WERI-Rb-1 (cell line): ENCODE data around the gene C19orf18.

Experiments used
- DNase-seq: peaks from one replicate; pipeline ENCODE4 v3.0.0-alpha.2; 2020
- H3K27ac ChIP-seq: fragments of 250-450 bp; sonication (Bioruptor Pico); 2 replicates; pipeline ENCODE4 v1.5.1; 2020; ENCODE audit warnings: mild to moderate bottlenecking, moderate library complexity
- H3K27me3 ChIP-seq: fragments of 250-450 bp; sonication (Bioruptor Pico); 2 replicates; pipeline ENCODE4 v1.5.1; 2021; ENCODE audit warnings: mild to moderate bottlenecking, low read depth, moderate library complexity; ENCODE audit not compliant: insufficient read depth, severe bottlenecking
- H3K36me3 ChIP-seq: fragments of 250-450 bp; sonication (Bioruptor Pico); 2 replicates; pipeline ENCODE4 v1.5.1; 2020; ENCODE audit warnings: mild to moderate bottlenecking, moderate library complexity
- H3K4me3 ChIP-seq: 2 replicates; pipeline ENCODE4 v1.5.1; 2011; ENCODE audit warnings: low read depth, mild to moderate bottlenecking, control low read depth, low read length
- H3K9me3 ChIP-seq: fragments of 250-450 bp; sonication (Bioruptor Pico); 2 replicates; pipeline ENCODE4 v1.5.1; 2021; ENCODE audit warnings: mild to moderate bottlenecking, moderate library complexity; ENCODE audit not compliant: severe bottlenecking
- TF ChIP-seq, protein P1 (sequence below): IDR thresholded peaks from 2 replicates; pipeline ENCODE4 v1.5.1; 2011; ENCODE audit warnings: low read depth, mild to moderate bottlenecking, control low read depth, inconsistent platforms, low read length

C19orf18 gene

GRCh38 chr19:58002384-58003173 is 28.2 kb upstream of the C19orf18 start, which contains the start of gene ZNF606:
Gene ZNF606, minus strand, starts transcription at chr19:58002820. Its CDS starts 1,501 bp downstream, at chr19:58001319.
- Histone ChIP-seq H3K27me3 (no peaks in the 10 kb centered on the region), H3K4me3 (peak within 1 kb of the TSS; percentile 99), H3K9me3 (no peaks in the 10 kb centered on the region), H3K27ac (peak within 1 kb of the TSS; percentile 96), H3K36me3 (peaks cover 82% of the 10 kb centered on the region)
- TF ChIP-seq, protein P1, sequence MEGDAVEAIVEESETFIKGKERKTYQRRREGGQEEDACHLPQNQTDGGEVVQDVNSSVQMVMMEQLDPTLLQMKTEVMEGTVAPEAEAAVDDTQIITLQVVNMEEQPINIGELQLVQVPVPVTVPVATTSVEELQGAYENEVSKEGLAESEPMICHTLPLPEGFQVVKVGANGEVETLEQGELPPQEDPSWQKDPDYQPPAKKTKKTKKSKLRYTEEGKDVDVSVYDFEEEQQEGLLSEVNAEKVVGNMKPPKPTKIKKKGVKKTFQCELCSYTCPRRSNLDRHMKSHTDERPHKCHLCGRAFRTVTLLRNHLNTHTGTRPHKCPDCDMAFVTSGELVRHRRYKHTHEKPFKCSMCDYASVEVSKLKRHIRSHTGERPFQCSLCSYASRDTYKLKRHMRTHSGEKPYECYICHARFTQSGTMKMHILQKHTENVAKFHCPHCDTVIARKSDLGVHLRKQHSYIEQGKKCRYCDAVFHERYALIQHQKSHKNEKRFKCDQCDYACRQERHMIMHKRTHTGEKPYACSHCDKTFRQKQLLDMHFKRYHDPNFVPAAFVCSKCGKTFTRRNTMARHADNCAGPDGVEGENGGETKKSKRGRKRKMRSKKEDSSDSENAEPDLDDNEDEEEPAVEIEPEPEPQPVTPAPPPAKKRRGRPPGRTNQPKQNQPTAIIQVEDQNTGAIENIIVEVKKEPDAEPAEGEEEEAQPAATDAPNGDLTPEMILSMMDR, result no peak
- peak; percentile 82 for DNase-seq

DNA sequence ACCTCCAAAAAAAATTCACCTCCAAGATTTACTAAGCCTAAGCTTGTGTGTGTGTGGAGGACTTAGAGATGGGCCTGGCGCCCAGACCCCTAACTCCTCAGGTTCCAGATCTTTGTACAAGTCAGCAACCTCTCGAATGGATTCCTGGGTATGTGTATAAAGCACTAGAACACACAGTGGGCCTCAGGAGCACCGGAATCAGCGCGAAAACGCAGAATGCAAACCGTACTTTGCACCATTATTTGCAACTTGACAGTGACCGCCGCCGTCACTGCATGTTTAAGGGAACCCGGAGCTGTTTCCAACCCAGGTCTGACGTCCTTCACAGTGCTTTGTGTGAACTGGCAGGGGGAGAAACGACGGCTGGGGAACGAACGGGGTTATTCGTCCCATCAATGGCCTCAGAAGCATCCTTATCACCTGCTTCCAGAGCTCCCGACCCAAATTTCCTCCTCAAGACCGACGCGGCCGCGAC is 27.6 kb upstream of the C19orf18 start:
- peak overlapping the region; percentile 99 for H3K4me3 ChIP-seq
- H3K27me3 ChIP-seq, result no peaks in the 10 kb centered on the region
- no peak for DNase-seq
- H3K27ac ChIP-seq, result peak overlapping the region; percentile 96
- H3K9me3 ChIP-seq, result no peaks in the 10 kb centered on the region
- TF ChIP-seq, protein P1, result no peak
- peaks cover 82% of the 10 kb centered on the region for H3K36me3 ChIP-seq

- no peak for DNase-seq
- Histone ChIP-seq H3K27me3 (no peaks in the 10 kb centered on the region), H3K36me3 (peaks cover 81% of the 10 kb centered on the region), H3K4me3 (no peak overlapping the region), H3K9me3 (no peaks in the 10 kb centered on the region), H3K27ac (no peak overlapping the region)
- TF ChIP-seq, protein P1, result no peak
These were observed 26.3 kb upstream of the C19orf18 start for GRCh38 chr19:58000677-58001076.

DNA sequence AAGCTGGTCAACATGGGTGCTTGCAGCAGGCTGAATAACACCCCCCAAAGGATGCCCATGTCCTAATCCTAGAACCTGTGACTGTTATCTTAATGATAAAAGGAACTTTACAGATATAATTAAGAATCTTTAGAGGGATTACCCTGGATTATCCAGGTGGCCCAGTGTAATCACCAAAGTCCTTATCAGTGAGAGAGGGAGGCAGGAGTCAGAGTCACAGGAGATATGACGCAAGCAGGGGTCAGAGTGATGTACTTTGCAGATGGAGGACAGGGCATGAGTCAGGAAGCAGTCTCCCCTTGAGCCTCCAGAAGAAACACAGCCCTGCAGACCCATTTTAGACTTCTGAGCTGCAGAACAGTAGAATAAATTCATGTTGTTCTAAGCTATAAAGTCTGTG is 18.5 kb upstream of the C19orf18 start:
- 0 out of 2 replicates have a peak overlapping the region, but pooled peaks have one; percentile 9 for H3K27ac ChIP-seq
- no peaks in the 10 kb centered on the region for H3K27me3 ChIP-seq
- H3K4me3 ChIP-seq, result no peak overlapping the region
- TF ChIP-seq, protein P1, result no peak
- peaks cover 87% of the 10 kb centered on the region for H3K36me3 ChIP-seq
- H3K9me3 ChIP-seq, result peaks cover 17% of the 10 kb centered on the region
- peak; percentile 55 for DNase-seq

GRCh38 chr19:57978586-57979289 is 4.4 kb upstream of the C19orf18 start:
- TF ChIP-seq, protein P1, result no peak
- Histone ChIP-seq H3K27ac (no peak overlapping the region), H3K36me3 (peaks cover 78% of the 10 kb centered on the region), H3K4me3 (no peak overlapping the region), H3K27me3 (no peaks in the 10 kb centered on the region), H3K9me3 (peaks cover 68% of the 10 kb centered on the region)
- no peak for DNase-seq
